ENCODE measurements around the gene LARP1. TPM values are rescaled to one million over a fixed set of nuclear protein-coding genes. Genes with fewer than 3 reads are reported as not detected.
"Not testable (repeated sequence)": the region's sequence is repeated elsewhere in the genome, so short reads cannot be mapped to it uniquely, and the experiment has no call there.

LARP1 gene
- total RNA-seq, 2 experiments from 2014 or later: 203 to 213 TPM

DNA sequence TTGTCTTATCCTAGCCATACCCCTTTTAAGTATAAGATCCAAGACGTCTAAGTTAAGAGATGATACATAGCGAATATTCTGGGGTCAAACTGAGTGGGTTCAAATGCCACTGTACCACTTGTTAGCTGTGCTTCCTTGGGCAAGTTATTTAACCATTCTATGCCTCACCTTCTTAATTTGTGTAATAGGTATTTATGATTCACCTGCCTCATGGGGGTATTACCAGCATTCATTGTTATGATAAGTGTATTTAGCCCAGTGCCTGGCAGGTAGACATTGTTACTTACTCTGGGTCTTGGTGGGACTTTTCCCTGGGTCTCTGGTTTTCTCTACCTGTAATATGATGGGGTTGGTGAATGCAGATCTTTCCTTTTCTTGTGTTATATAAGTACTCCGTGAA, 3.8 kb downstream of the LARP1 start:
- Mint-ChIP-seq H3K27me3 (no peaks in the 10 kb centered on the region), H3K36me3 (ENCODE audit: low read depth) (peaks cover 12% of the 10 kb centered on the region), H3K4me3 (peak overlapping the region; percentile 69), H3K4me1 (peaks cover 64% of the 10 kb centered on the region), H3K27ac (peak overlapping the region; percentile 37), H3K9me3 (no peaks in the 10 kb centered on the region)
- DNase-seq: no peak
- ChIA-PET CTCF (interaction anchor here (1.3 kb wide), 1 partner anchor 12 kb away, joined by 3 read pairs; no protein-coding TSS in a partner anchor), POLR2A (interaction anchor here (0.6 kb wide), 2 partner anchors 14 to 99 kb away, joined by 4 to 10 read pairs; no protein-coding TSS in a partner anchor)

DNA sequence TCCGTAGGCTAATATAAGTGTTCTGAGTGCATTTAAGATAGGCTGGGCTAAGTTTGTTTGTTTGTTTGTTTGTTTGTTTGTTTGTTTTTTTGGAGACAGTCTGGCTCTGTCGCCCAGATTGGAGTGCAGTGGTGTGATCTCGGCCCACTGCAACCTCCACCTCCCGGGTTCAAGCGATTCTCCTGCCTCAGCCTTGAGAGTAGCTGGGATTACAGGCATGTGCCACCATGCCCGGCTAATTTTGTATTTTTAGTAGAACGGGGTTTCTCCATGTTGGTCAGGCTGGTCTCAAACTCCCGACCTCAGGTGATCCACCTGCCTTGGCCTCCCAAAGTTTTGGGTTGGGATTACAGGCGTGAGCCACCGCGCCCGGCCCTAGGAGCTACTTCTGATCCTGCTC, 4.7 kb downstream of the LARP1 start:
- DNase-seq, H3K27me3 Mint-ChIP-seq, POLR2A ChIA-PET, H3K9me3 Mint-ChIP-seq, H3K4me3 Mint-ChIP-seq: not testable (repeated sequence)
- peaks cover 14% of the 10 kb centered on the region for H3K36me3 Mint-ChIP-seq (ENCODE audit: low read depth)
- peak overlapping the region; percentile 84 for H3K27ac Mint-ChIP-seq
- CTCF ChIA-PET: interaction anchor here (1.3 to 2.0 kb wide), 2 partner anchors 10 to 11 kb away, joined by 3 to 5 read pairs; no protein-coding TSS in a partner anchor
- H3K4me1 Mint-ChIP-seq: peaks cover 59% of the 10 kb centered on the region

DNA sequence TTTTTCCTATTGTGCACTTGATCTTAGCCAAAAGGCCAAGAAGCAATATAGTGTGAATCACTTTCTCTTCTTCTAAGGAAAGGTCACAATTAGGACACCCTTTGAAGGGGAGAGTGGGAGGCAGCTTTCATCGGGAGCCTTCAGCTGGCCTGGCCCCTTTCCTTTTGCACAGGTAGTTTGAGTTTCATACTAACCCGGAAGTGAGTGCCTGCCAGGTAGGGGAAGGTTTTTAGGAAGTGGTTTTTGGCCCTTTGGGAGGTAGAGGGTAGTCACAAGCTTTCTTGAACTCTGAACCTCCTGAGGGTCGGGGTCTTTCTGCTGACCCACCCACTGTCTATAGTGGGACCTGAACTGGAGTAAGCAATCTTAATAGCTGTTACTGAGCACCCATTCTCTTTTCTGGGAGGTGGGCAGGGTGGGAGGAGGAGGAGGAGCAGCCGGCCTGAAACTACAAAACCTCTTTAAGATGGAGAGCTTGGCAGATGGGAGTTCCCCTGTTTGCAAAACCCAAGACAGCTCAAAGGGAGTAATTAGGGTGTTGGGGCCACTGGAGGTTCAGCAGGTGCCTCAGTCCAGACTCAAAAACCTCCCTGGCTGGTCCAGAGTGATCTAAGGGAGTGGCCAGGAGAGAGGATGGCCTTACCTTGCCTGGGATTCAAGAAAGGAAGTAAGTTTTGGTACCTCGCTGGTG, 6.0 kb downstream of the LARP1 start:
- peak; percentile 18 for DNase-seq
- H3K36me3 Mint-ChIP-seq (ENCODE audit: low read depth): peaks cover 16% of the 10 kb centered on the region
- ChIA-PET POLR2A (no interaction called here), CTCF (interaction anchor here (1.3 to 2.0 kb wide), 2 partner anchors 9 to 11 kb away, joined by 4 to 5 read pairs; no protein-coding TSS in a partner anchor)
- no peaks in the 10 kb centered on the region for H3K27me3 Mint-ChIP-seq
- peak overlapping the region; percentile 84 for H3K27ac Mint-ChIP-seq
- H3K4me1 Mint-ChIP-seq: peaks cover 70% of the 10 kb centered on the region
- H3K4me3 Mint-ChIP-seq: peak overlapping the region; percentile 16
- H3K9me3 Mint-ChIP-seq: no peaks in the 10 kb centered on the region

DNA sequence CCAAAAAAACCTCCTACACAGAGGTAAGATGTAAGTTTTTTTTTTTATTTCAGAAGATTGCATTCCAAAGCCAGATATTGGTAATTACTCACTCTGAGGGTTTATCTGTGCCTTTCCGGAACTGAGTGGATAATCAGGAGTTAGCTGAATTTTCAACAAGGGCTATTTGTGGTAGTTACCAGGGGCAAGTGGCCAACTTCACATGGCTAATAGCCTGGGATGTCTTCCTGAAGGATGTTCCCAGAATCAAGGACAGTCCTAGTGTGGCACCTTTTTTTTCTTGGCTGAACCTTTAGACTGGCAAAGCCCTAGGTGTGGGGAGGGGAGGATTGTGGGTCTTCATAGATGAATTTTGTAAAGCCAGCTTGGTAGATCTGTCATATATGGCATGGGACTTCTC, 7.1 kb downstream of the LARP1 start:
- H3K27ac Mint-ChIP-seq: peak overlapping the region; percentile 84
- H3K4me3 Mint-ChIP-seq: no peak overlapping the region
- no peaks in the 10 kb centered on the region for H3K9me3 Mint-ChIP-seq
- DNase-seq: no peak
- peaks cover 12% of the 10 kb centered on the region for H3K36me3 Mint-ChIP-seq (ENCODE audit: low read depth)
- ChIA-PET CTCF (interaction anchor here (1.3 kb wide), 1 partner anchor 10 kb away, joined by 4 read pairs; no protein-coding TSS in a partner anchor), POLR2A (no interaction called here)
- peaks cover 81% of the 10 kb centered on the region for H3K4me1 Mint-ChIP-seq
- no peaks in the 10 kb centered on the region for H3K27me3 Mint-ChIP-seq

DNA sequence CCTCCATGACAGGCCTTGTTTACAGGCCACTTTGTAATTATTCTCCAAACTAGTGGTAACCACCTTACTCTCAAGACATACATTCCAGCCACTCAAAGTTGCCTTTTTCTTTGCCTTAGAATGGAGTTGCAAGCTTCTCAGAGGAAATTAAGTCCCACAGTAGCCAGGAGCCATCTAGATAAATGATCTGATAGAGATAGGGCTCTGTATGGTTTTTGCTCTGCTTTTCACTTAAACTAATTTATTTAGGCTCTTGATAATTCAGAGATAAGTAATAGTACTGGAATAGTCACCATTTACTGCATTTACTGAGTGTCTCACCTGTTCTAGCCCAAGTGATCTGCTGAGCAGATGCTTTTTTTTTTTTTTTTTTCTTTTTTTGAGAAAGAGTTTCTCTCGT, 7.5 kb downstream of the LARP1 start:
- CTCF ChIA-PET: no interaction called here
- POLR2A ChIA-PET: no interaction called here
- Mint-ChIP-seq H3K27me3 (no peaks in the 10 kb centered on the region), H3K27ac (peak overlapping the region; percentile 84), H3K4me3 (no peak overlapping the region), H3K4me1 (peaks cover 85% of the 10 kb centered on the region), H3K9me3 (no peaks in the 10 kb centered on the region), H3K36me3 (ENCODE audit: low read depth) (peaks cover 14% of the 10 kb centered on the region)
- no peak for DNase-seq

DNA sequence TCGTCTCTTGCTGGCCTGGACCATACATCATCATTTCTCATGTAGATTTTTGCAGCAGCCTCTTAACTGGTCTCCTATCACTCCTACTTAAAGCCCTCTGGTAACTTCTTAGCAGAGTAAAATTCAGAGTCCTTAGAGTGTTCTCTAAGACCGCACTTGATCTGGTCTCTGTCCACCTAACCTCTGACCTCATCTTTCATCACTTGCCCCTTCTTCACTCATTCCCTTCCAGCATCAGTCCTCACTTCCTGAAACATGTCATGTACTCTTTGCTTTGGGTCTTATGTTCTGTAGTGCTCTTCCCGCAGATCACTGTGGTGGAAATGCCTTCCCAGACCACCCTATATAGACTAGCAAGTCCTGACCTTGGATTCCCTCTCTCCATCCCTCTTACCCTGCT, 9.8 kb downstream of the LARP1 start:
- Mint-ChIP-seq H3K4me3 (no peak overlapping the region), H3K4me1 (peaks cover 81% of the 10 kb centered on the region), H3K27me3 (no peaks in the 10 kb centered on the region), H3K36me3 (ENCODE audit: low read depth) (peaks cover 13% of the 10 kb centered on the region), H3K27ac (no peak overlapping the region), H3K9me3 (no peaks in the 10 kb centered on the region)
- no peak for DNase-seq
- ChIA-PET CTCF (interaction anchor here (0.6 to 1.4 kb wide), 3 partner anchors 10 to 79 kb away, joined by 3 to 4 read pairs (median 4); no protein-coding TSS in a partner anchor), POLR2A (no interaction called here)

DNA sequence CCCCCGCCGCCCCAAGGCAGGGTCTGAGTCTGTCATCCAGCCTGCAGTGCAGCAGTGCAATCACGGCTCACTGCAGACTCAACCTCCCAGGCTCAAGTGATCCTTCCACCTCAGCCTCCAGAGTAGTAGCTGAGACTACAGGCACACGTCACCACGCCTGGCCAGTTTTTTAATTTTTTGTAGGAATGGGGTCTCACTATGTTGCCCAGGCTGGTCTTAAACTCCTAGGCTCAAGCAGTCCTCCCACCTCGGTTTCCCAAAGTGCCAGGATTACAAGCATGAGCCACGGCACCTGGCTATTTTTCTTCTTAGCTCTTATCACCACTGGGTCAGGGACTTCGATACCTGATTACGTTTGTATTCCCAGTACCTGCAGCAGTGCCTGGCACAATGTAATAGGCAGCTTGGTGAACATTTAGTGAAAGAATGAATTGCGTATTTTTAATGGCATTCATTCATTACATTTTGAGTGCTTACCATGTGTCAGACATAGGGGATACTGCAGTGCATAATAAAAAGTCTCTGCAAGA, 10.3 kb downstream of the LARP1 start:
- POLR2A ChIA-PET: no interaction called here
- peak overlapping the region; percentile 47 for H3K27ac Mint-ChIP-seq
- peaks cover 81% of the 10 kb centered on the region for H3K4me1 Mint-ChIP-seq
- H3K36me3 Mint-ChIP-seq (ENCODE audit: low read depth): peaks cover 13% of the 10 kb centered on the region
- no peaks in the 10 kb centered on the region for H3K27me3 Mint-ChIP-seq
- H3K9me3 Mint-ChIP-seq: no peaks in the 10 kb centered on the region
- H3K4me3 Mint-ChIP-seq: no peak overlapping the region
- CTCF ChIA-PET: interaction anchor here (1.4 kb wide), 1 partner anchor 51 kb away, joined by 3 read pairs; no protein-coding TSS in a partner anchor
- no peak for DNase-seq

DNA sequence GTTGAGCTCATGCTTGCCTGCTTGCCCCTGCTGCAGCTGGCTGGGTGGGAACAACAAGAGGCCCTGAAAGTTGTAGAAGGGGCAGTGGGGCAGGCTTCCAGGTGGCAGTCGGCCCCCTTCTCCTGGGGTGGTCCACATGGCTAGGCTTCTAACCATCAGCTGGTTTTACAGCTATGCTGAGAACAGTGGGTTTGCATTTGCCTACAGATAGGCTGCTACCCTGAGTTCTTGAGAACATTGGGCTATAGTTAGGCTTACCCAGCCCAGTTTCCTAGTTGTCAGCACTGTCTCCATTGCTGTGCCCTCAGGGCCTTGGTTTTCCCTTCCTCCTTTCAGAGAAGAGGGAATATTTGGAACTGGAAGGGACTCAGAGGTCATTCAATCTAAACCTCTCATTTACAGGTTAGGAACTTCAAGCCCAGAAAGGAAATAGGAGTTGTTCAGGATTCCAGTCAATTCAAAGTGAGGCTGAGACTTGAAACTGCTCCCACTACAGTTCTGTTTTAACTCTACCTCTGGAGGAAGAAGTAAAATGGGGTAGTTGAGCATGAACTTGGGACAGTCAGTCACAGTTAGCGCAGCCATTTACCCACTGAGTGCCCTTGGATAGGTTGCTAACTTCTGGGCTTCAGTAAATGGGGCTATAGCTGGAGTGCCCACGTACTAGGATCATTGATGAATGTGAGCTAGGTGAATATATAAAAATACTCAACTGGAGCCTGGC, 11.5 kb downstream of the LARP1 start:
- CTCF ChIA-PET: interaction anchor here (0.6 to 1.1 kb wide), 4 partner anchors 9 to 162 kb away, joined by 3 read pairs; no protein-coding TSS in a partner anchor
- POLR2A ChIA-PET: no interaction called here
- no peaks in the 10 kb centered on the region for H3K27me3 Mint-ChIP-seq
- H3K36me3 Mint-ChIP-seq (ENCODE audit: low read depth): peaks cover 19% of the 10 kb centered on the region
- peak overlapping the region; percentile 36 for H3K27ac Mint-ChIP-seq
- H3K4me3 Mint-ChIP-seq: no peak overlapping the region
- H3K4me1 Mint-ChIP-seq: peaks cover 73% of the 10 kb centered on the region
- no peak for DNase-seq
- no peaks in the 10 kb centered on the region for H3K9me3 Mint-ChIP-seq

DNA sequence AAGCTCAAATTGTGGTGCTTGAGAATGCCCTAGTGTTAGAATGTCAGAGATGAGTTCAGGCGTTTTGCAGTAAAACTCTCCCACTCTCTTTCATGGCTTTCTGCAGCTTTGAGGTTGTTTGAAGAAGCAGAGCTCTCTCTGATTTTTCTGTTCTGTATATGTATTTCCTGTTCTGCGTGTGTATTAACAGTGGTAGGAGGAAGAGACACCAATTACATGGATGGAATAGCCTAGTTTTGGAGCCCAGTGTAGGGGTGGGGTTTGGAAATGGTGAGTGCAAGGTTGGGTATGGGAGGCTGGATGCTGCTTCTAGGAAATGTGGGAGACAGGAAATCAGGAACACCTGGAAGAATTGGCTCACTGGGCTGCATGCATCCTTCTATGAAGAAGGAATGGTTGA, 12.4 kb downstream of the LARP1 start:
- Mint-ChIP-seq H3K9me3 (no peaks in the 10 kb centered on the region), H3K4me3 (no peak overlapping the region), H3K36me3 (ENCODE audit: low read depth) (peaks cover 15% of the 10 kb centered on the region), H3K27ac (peak overlapping the region; percentile 5), H3K4me1 (peaks cover 66% of the 10 kb centered on the region), H3K27me3 (no peaks in the 10 kb centered on the region)
- ChIA-PET CTCF (interaction anchor here (1.0 to 1.1 kb wide), 2 partner anchors 8 to 13 kb away, joined by 3 read pairs; no protein-coding TSS in a partner anchor), POLR2A (no interaction called here)
- no peak for DNase-seq

DNA sequence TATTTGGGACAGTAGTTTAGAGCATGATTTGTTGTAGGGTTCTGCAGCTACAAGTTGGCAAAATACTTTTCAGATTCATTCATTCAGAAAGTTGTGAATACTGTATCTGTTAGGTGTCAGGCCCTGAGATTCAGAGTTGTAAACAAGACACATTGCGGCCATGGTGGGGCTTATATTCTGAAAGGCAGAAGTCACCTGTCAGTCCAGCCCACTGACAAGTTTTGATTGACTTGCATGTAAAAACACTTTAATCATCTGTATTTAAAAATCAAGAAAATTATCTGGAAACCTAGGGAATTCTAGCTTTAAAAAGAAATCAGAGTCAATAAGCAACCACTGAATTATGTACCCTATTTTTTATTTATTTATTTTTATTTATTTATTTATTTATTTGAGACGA, 13.0 kb downstream of the LARP1 start:
- Mint-ChIP-seq H3K4me3 (no peak overlapping the region), H3K4me1 (peaks cover 67% of the 10 kb centered on the region), H3K27me3 (no peaks in the 10 kb centered on the region), H3K27ac (no peak overlapping the region), H3K36me3 (ENCODE audit: low read depth) (peaks cover 15% of the 10 kb centered on the region), H3K9me3 (no peaks in the 10 kb centered on the region)
- ChIA-PET POLR2A (no interaction called here), CTCF (interaction anchor here (1.1 kb wide), 1 partner anchor 12 kb away, joined by 3 read pairs; no protein-coding TSS in a partner anchor)
- DNase-seq: no peak

DNA sequence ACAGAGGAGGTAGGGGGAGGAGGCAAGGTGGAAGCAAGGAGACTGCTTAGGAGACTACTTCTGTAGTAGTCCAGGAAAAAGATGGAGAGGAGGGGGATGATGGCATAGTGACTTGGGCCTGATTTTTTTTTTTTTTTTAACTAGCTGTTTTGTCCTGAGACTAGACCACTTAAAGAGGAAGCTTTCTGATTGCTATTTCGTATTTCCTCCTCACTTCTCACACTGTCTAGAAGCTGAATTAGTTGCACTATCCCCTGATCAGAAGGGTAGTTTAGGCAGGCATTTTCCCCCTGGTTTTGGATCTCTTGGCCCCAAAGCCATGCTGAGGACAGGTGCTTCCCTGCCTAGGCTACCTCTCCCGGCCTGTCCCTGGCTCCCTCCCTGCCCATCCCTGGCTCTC, 14.9 kb downstream of the LARP1 start:
- no peak for DNase-seq
- H3K27ac Mint-ChIP-seq: peak overlapping the region; percentile 74
- no peaks in the 10 kb centered on the region for H3K9me3 Mint-ChIP-seq
- H3K4me3 Mint-ChIP-seq: no peak overlapping the region
- peaks cover 12% of the 10 kb centered on the region for H3K36me3 Mint-ChIP-seq (ENCODE audit: low read depth)
- POLR2A ChIA-PET: interaction anchor here (0.6 kb wide), 1 partner anchor 258 kb away, joined by 3 read pairs; no protein-coding TSS in a partner anchor
- CTCF ChIA-PET: interaction anchor here (0.8 to 2.9 kb wide), 4 partner anchors 9 to 21 kb away, joined by 3 to 14 read pairs (median 4); no protein-coding TSS in a partner anchor
- H3K27me3 Mint-ChIP-seq: no peaks in the 10 kb centered on the region
- peaks cover 68% of the 10 kb centered on the region for H3K4me1 Mint-ChIP-seq

DNA sequence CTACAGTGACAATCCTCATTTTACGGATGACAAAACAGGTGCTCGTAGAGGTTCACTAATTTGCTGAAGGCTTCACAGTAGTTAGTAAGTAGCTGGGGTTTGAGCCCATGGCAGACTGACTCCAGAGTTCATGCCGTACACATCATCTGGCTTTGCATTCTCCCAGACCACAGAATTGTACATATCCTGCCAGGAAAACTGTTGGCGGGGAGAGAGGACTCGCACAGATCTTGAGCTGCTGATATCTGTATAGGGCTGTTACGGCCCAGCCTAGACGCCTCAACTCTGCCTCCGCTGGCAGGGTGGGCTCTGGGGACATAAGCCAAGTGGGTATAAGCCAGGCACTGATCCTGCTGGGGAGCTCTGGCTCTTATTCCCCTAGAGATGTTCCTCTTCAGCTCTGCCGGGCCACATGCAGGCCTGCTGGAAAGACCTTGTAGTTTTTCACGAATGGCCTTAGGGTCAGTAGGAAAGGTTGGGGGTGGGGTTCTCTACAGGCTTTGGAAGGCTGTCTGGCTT, 16.3 kb downstream of the LARP1 start:
- POLR2A ChIA-PET: no interaction called here

More for the DNA sequence above, 16.3 kb downstream of the LARP1 start:
- Mint-ChIP-seq H3K27me3 (no peaks in the 10 kb centered on the region), H3K36me3 (ENCODE audit: low read depth) (peaks cover 15% of the 10 kb centered on the region), H3K27ac (peak overlapping the region; percentile 33), H3K4me3 (no peak overlapping the region), H3K9me3 (no peaks in the 10 kb centered on the region), H3K4me1 (peaks cover 61% of the 10 kb centered on the region)
- DNase-seq: no peak
- CTCF ChIA-PET: interaction anchor here (1.1 to 2.9 kb wide), 2 partner anchors 10 to 12 kb away, joined by 3 to 14 read pairs; no protein-coding TSS in a partner anchor

All from activated CD4-positive, alpha-beta T cell treated with anti-CD3 and anti-CD28 coated beads, Interleukin-2, amount 10 ng/mL, durations not matched to agents 7 days and 5 days (primary cell).